ENCODE results near the gene FAM8A1.
"Not testable (repeated sequence)": the region's sequence is repeated elsewhere in the genome, so short reads cannot be mapped to it uniquely, and the experiment has no call there.

FAM8A1 gene

GRCh38 chr6:17599877-17600526, at the start of gene FAM8A1:
TSS of gene FAM8A1 (plus strand) at chr6:17600302. CDS start at chr6:17600410, 108 bp downstream.
- DNase-seq = peak; percentile 91 to 95

- no peak for DNase-seq
Measured at GRCh38 chr6:17551383-17551958, 48.6 kb upstream of the FAM8A1 start.

- DNase-seq = no peak
Measured at GRCh38 chr6:17552861-17553260, 47.2 kb upstream of the FAM8A1 start.

- no peak for DNase-seq
Measured at GRCh38 chr6:17556014-17556413, 44.1 kb upstream of the FAM8A1 start.

- no peak for DNase-seq
Measured at GRCh38 chr6:17562636-17563035, 37.5 kb upstream of the FAM8A1 start.

- no peak for DNase-seq
Measured at GRCh38 chr6:17565399-17565798, 34.7 kb upstream of the FAM8A1 start.

GRCh38 chr6:17574866-17575560, 25.1 kb upstream of the FAM8A1 start:
- no peak for DNase-seq

- DNase-seq = no peak
Measured at GRCh38 chr6:17577059-17577458, 23.0 kb upstream of the FAM8A1 start.

- DNase-seq = no peak
Measured at GRCh38 chr6:17580518-17581048, 19.5 kb upstream of the FAM8A1 start.

GRCh38 chr6:17581282-17581681, 18.8 kb upstream of the FAM8A1 start:
- not testable (repeated sequence) for DNase-seq

GRCh38 chr6:17583811-17584210, 16.3 kb upstream of the FAM8A1 start:
- no peak for DNase-seq

- peak in 1 of 2 donors; percentile 95 for DNase-seq
Measured at GRCh38 chr6:17584241-17584803, 15.8 kb upstream of the FAM8A1 start.

- no peak for DNase-seq
Measured at GRCh38 chr6:17585766-17586490, 14.2 kb upstream of the FAM8A1 start.

GRCh38 chr6:17586623-17587022, 13.5 kb upstream of the FAM8A1 start:
- not testable (repeated sequence) for DNase-seq

GRCh38 chr6:17588011-17588410, 12.1 kb upstream of the FAM8A1 start:
- no peak for DNase-seq

GRCh38 chr6:17589406-17590096, 10.6 kb upstream of the FAM8A1 start:
- peak in 1 of 2 donors; percentile 33 for DNase-seq

- no peak for DNase-seq
Measured at GRCh38 chr6:17591287-17591686, 8.8 kb upstream of the FAM8A1 start.

- no peak for DNase-seq
Measured at GRCh38 chr6:17593246-17593645, 6.9 kb upstream of the FAM8A1 start.

GRCh38 chr6:17596085-17596484, 4.0 kb upstream of the FAM8A1 start:
- DNase-seq = no peak

- DNase-seq = peak in 1 of 2 donors; percentile 67
Measured at GRCh38 chr6:17600527-17601385, 654 bp downstream of the FAM8A1 start.

- no peak for DNase-seq
Measured at GRCh38 chr6:17601386-17601703, 1.2 kb downstream of the FAM8A1 start.

All from hippocampal formation (tissue), 2 donors.